MM.1S (cell line): Measurements from ENCODE around the gene ITPRIP.

Experiments used
- DNase-seq: peaks from one replicate; pipeline ENCODE4 v3.0.0-alpha.2; 2015
- H2AFZ ChIP-seq: fragments of 300-600 bp; sonication (generic); 2 replicates; pipeline ENCODE4 v1.6.0; 2016; ENCODE audit warnings: antibody characterized with exemption, low read length
- H3F3A ChIP-seq: fragments of 300-600 bp; sonication (generic); 2 replicates; pipeline ENCODE4 v1.6.1; 2016; ENCODE audit warnings: mild to moderate bottlenecking, antibody characterized with exemption, low read length, moderate library complexity, mixed read lengths; ENCODE audit not compliant: insufficient read depth
- H3K27ac ChIP-seq: fragments of 300-600 bp; sonication (generic); 2 replicates; pipeline ENCODE4 v1.5.1; 2016; ENCODE audit warnings: mild to moderate bottlenecking, low read length
- H3K27me3 ChIP-seq: fragments of 300-600 bp; sonication (generic); replicated peaks from 2 replicates; pipeline ENCODE4 v1.6.0; 2016; ENCODE audit warnings: low read length; ENCODE audit not compliant: insufficient read depth
- H3K36me3 ChIP-seq: fragments of 300-600 bp; sonication (generic); replicated peaks from 2 replicates; pipeline ENCODE4 v1.6.1; 2016; ENCODE audit warnings: mild to moderate bottlenecking, low read length, mixed read lengths; ENCODE audit not compliant: insufficient read depth
- H3K4me1 ChIP-seq: fragments of 300-600 bp; sonication (generic); 2 replicates; pipeline ENCODE4 v1.6.1; 2016; ENCODE audit warnings: low read length, mixed read lengths
- H3K4me2 ChIP-seq: fragments of 300-600 bp; sonication (generic); 2 replicates; pipeline ENCODE4 v1.6.0; 2016; ENCODE audit warnings: low read depth, low read length
- H3K4me3 ChIP-seq: fragments of 300-600 bp; sonication (generic); 2 replicates; pipeline ENCODE4 v1.5.1; 2016; ENCODE audit warnings: low read length, mixed read lengths
- H3K79me2 ChIP-seq: fragments of 300-600 bp; sonication (generic); 2 replicates; pipeline ENCODE4 v1.6.1; 2016; ENCODE audit warnings: mixed run types, low read length, mixed read lengths
- H3K9ac ChIP-seq: fragments of 300-600 bp; sonication (generic); 2 replicates; pipeline ENCODE4 v1.6.1; 2016; ENCODE audit warnings: low read length, mixed read lengths
- H3K9me2 ChIP-seq: fragments of 300-600 bp; sonication (generic); replicated peaks from 2 replicates; pipeline ENCODE4 v1.6.1; 2016; ENCODE audit warnings: mild to moderate bottlenecking, low read length, mixed read lengths; ENCODE audit not compliant: insufficient read depth
- H3K9me3 ChIP-seq: fragments of 300-600 bp; sonication (generic); replicated peaks from 2 replicates; pipeline ENCODE4 v1.6.1; 2016; ENCODE audit warnings: mild to moderate bottlenecking, low read length, mixed read lengths; ENCODE audit not compliant: insufficient read depth
- H4K20me1 ChIP-seq: fragments of 300-600 bp; sonication (generic); 2 replicates; pipeline ENCODE4 v1.6.1; 2016; ENCODE audit warnings: mild to moderate bottlenecking, low read length, moderate library complexity, mixed read lengths; ENCODE audit not compliant: insufficient read depth
- EZH2 ChIP-seq: fragments of 300-600 bp; sonication (generic); optimal IDR thresholded peaks from 2 replicates; pipeline ENCODE3; 2017; ENCODE audit warnings: low read depth, mild to moderate bottlenecking, antibody characterized with exemption, low read length, mixed read lengths
- EZH2phosphoT487 ChIP-seq: fragments of 300-600 bp; sonication (generic); IDR thresholded peaks from 2 replicates; pipeline ENCODE4 v1.6.1; 2018; ENCODE audit warnings: antibody characterized with exemption, low read length
- TF ChIP-seq, protein P1 (sequence below): fragments of 300-600 bp; sonication (generic); IDR thresholded peaks from 2 replicates; pipeline ENCODE4 v1.5.1; 2016; ENCODE audit warnings: antibody characterized with exemption, low read length, mixed read lengths

Gene ITPRIP

GRCh38 chr10:104293011-104293410 lies 45.3 kb downstream of the ITPRIP start:
- H3K9me2 ChIP-seq, result no peaks in the 10 kb centered on the region
- H3K4me2 ChIP-seq, result no peak overlapping the region
- H3K4me3 ChIP-seq, result no peak overlapping the region
- TF ChIP-seq EZH2phosphoT487 (no peak), EZH2 (no peak)
- TF ChIP-seq, protein P1, sequence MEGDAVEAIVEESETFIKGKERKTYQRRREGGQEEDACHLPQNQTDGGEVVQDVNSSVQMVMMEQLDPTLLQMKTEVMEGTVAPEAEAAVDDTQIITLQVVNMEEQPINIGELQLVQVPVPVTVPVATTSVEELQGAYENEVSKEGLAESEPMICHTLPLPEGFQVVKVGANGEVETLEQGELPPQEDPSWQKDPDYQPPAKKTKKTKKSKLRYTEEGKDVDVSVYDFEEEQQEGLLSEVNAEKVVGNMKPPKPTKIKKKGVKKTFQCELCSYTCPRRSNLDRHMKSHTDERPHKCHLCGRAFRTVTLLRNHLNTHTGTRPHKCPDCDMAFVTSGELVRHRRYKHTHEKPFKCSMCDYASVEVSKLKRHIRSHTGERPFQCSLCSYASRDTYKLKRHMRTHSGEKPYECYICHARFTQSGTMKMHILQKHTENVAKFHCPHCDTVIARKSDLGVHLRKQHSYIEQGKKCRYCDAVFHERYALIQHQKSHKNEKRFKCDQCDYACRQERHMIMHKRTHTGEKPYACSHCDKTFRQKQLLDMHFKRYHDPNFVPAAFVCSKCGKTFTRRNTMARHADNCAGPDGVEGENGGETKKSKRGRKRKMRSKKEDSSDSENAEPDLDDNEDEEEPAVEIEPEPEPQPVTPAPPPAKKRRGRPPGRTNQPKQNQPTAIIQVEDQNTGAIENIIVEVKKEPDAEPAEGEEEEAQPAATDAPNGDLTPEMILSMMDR, result no peak
- H3K4me1 ChIP-seq, result no peaks in the 10 kb centered on the region
- H3K36me3 ChIP-seq, result no peaks in the 10 kb centered on the region
- H2AFZ ChIP-seq, result no peak overlapping the region
- no peaks in the 10 kb centered on the region for H3K9me3 ChIP-seq
- H3F3A ChIP-seq, result no peaks in the 10 kb centered on the region
- H3K27ac ChIP-seq, result no peak overlapping the region
- no peaks in the 10 kb centered on the region for H3K27me3 ChIP-seq
- H3K79me2 ChIP-seq, result no peaks in the 10 kb centered on the region
- no peak overlapping the region for H3K9ac ChIP-seq
- DNase-seq, result no peak
- H4K20me1 ChIP-seq, result no peaks in the 10 kb centered on the region

DNA sequence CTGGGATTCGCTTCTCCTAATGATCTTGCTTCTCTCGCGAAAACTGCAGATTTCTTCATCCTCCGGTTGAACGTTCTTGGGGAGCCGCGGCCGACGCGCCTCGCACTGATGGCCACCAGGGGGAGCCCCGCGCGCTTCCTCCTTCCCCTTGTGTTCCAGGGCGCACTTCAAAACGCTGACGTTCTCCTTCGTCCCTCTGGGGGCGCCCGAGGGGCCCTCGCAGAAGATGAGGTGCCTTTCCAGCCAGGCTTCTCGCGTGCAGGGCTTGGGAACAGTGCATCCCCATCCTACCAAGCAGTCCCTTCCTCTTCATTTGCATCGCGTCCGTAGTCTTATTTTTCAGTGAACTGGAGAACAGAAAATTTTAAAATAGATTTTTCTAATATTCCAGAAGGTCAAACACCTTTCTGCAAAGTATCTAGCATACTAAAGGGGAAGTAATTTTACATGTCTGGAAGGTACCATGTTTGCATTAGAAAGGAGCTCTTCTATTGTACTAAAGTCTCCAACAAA lies 46.8 kb downstream of the ITPRIP start:
- Histone ChIP-seq H3K36me3 (no peaks in the 10 kb centered on the region), H3K27me3 (no peaks in the 10 kb centered on the region), H4K20me1 (no peaks in the 10 kb centered on the region), H2AFZ (peak overlapping the region; percentile 42; the same call in 1 of the 2 replicates), H3K4me3 (no peak overlapping the region), H3F3A (no peaks in the 10 kb centered on the region), H3K79me2 (no peaks in the 10 kb centered on the region), H3K4me2 (peak overlapping the region; percentile 33; the same call in 1 of the 2 replicates), H3K9me2 (no peaks in the 10 kb centered on the region), H3K9me3 (no peaks in the 10 kb centered on the region), H3K9ac (no peak overlapping the region), H3K27ac (no peak overlapping the region), H3K4me1 (0 out of 2 replicates have a peak, but pooled peaks cover 3% of the 10 kb centered on the region)
- TF ChIP-seq EZH2phosphoT487 (no peak), EZH2 (no peak)
- TF ChIP-seq, protein P1, result peak; percentile 100
- peak; percentile 90 for DNase-seq

DNA sequence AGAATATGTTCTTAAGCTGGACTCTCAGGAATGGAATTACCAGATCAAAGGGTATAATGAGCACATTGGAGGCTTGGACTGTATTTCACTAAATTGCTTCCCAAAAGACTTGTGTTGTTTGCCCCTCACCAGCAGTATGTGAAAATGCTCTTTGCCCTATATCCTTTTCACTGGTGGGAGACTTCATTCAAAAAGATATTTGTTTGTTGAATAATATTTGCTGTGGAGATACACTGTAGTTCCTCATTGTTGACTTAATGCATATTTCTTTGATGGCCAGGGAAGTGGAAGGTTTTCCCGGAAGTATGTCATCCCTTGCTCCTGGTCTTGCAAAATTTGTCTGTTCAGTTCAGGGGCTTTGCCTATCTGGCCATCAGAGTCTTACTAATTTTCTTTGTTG lies 49.9 kb downstream of the ITPRIP start:
- no peaks in the 10 kb centered on the region for H3K9me2 ChIP-seq
- no peak overlapping the region for H3K27ac ChIP-seq
- no peak overlapping the region for H3K9ac ChIP-seq
- DNase-seq, result no peak
- no peaks in the 10 kb centered on the region for H3K9me3 ChIP-seq
- no peaks in the 10 kb centered on the region for H4K20me1 ChIP-seq
- H3K4me3 ChIP-seq, result no peak overlapping the region
- no peaks in the 10 kb centered on the region for H3K79me2 ChIP-seq
- TF ChIP-seq, protein P1, result no peak
- TF ChIP-seq EZH2, result no peak
- TF ChIP-seq EZH2phosphoT487, result no peak
- H2AFZ ChIP-seq, result no peak overlapping the region
- no peaks in the 10 kb centered on the region for H3K27me3 ChIP-seq
- H3K4me1 ChIP-seq, result 0 out of 2 replicates have a peak, but pooled peaks cover 3% of the 10 kb centered on the region
- H3K4me2 ChIP-seq, result no peak overlapping the region
- no peaks in the 10 kb centered on the region for H3K36me3 ChIP-seq
- H3F3A ChIP-seq, result no peaks in the 10 kb centered on the region
